Keratinocyte (primary cell): Measurements from ENCODE around the gene ADPRS. TPM values are rescaled to one million over a fixed set of nuclear protein-coding genes. Genes with fewer than 3 reads are reported as not detected.

Experiments used
- DNase-seq: peaks from one replicate; pipeline ENCODE4 v3.0.0-alpha.2; 2011; ENCODE audit warnings: low read depth, missing footprints, low spot score
- FAIRE-seq: peaks from 2 replicates; lab custom pipeline; 2011; peaks lifted over from hg19 to GRCh38; lab: Jason Lieb, UNC
- H2AFZ ChIP-seq: 2 replicates; pipeline ENCODE4 v1.6.0; 2012; ENCODE audit warnings: low read length, control low read depth, inconsistent platforms; ENCODE audit not compliant: control insufficient read depth
- H3K27ac ChIP-seq: 2 replicates; pipeline ENCODE4 v1.5.1; 2011; ENCODE audit warnings: low read length; ENCODE audit not compliant: control insufficient read depth, insufficient read depth
- H3K27me3 ChIP-seq: 3 replicates; pipeline ENCODE4 v1.6.0; 2011; ENCODE audit warnings: low read length; ENCODE audit not compliant: control insufficient read depth, insufficient read depth; ENCODE audit errors: extremely low read depth
- H3K36me3 ChIP-seq, 2 experiments: 2 replicates in 1 of 2; 3 replicates in 1 of 2; pipeline ENCODE4 v1.5.1; 2011; ENCODE audit warnings: low read length in 2 of 2, mild to moderate bottlenecking in 1 of 2; ENCODE audit not compliant: control insufficient read depth in 2 of 2, insufficient read depth in 2 of 2; ENCODE audit errors: extremely low read depth in 1 of 2
- H3K4me1 ChIP-seq: 3 replicates; pipeline ENCODE4 v1.5.1; 2011; ENCODE audit warnings: low read length; ENCODE audit not compliant: control insufficient read depth, insufficient read depth; ENCODE audit errors: extremely low read depth
- H3K4me2 ChIP-seq: 3 replicates; pipeline ENCODE4 v1.6.0; 2011; ENCODE audit warnings: low read depth, low read length; ENCODE audit not compliant: control insufficient read depth, insufficient read depth; ENCODE audit errors: extremely low read depth
- H3K4me3 ChIP-seq, 3 experiments: fragments of 200-600 bp in 1 of 3; sonication (generic) in 1 of 3; 2 replicates in 2 of 3; 3 replicates in 1 of 3; pipeline ENCODE4 v1.5.1; 2011 to 2016; ENCODE audit warnings: low read length in 3 of 3, mild to moderate bottlenecking in 3 of 3, control low read depth in 2 of 3, inconsistent platforms in 1 of 3, low read depth in 1 of 3, mixed read lengths in 1 of 3, mixed run types in 1 of 3, moderate library complexity in 1 of 3; ENCODE audit not compliant: control insufficient read depth in 2 of 3, insufficient read depth in 2 of 3; ENCODE audit errors: extremely low read depth in 1 of 3
- H3K79me2 ChIP-seq: 2 replicates; pipeline ENCODE4 v1.6.0; 2012; ENCODE audit warnings: low read length; ENCODE audit not compliant: control insufficient read depth, insufficient read depth
- H3K9ac ChIP-seq: 3 replicates; pipeline ENCODE4 v1.6.0; 2011; ENCODE audit warnings: low read length; ENCODE audit not compliant: control insufficient read depth, insufficient read depth; ENCODE audit errors: extremely low read depth
- H3K9me1 ChIP-seq: 3 replicates; pipeline ENCODE4 v1.6.0; 2011; ENCODE audit warnings: low read length; ENCODE audit not compliant: control insufficient read depth, insufficient read depth; ENCODE audit errors: extremely low read depth
- H3K9me3 ChIP-seq: 2 replicates; pipeline ENCODE4 v1.5.1; 2012; ENCODE audit warnings: low read depth, low read length; ENCODE audit not compliant: control insufficient read depth
- H4K20me1 ChIP-seq: 3 replicates; pipeline ENCODE4 v1.6.0; 2011; ENCODE audit warnings: low read length; ENCODE audit not compliant: control insufficient read depth, insufficient read depth; ENCODE audit errors: extremely low read depth
- EZH2 ChIP-seq: IDR thresholded peaks from one replicate; pipeline ENCODE4 v1.6.1; 2012; ENCODE audit warnings: inconsistent platforms, mild to moderate bottlenecking, low read length, moderate library complexity
- dilution Hi-C: fragments of 300-500 bp; cut with MboI; formaldehyde crosslinking; loops from one replicate; pipeline ENCODE4 v1.7.0; 2020; ENCODE audit warnings: low sequenced_read_pairs; ENCODE audit not compliant: extremely low pct_ligation_motif_present
- polyA plus RNA-seq, 5 experiments: library from polyadenylated mRNA; depleted of rRNA in 3 of 5; stranded (reverse) in 3 of 5; stranded (forward) in 1 of 5; unstranded in 1 of 5; fragments of >200 nt; gene quantifications; 1 replicate in 1 of 5; 2 replicates in 3 of 5; 3 replicates in 1 of 5; pipeline versions ENCODE4 v1.2.1 to v1.2.3, GENCODE V29; 2011 to 2012; ENCODE audit warnings: missing spikeins in 2 of 5, low read depth in 1 of 5, low replicate concordance in 1 of 5
- TF ChIP-seq, protein P1 (sequence below), 3 experiments: IDR thresholded peaks in 1 of 3; conservative IDR thresholded peaks in 1 of 3; optimal IDR thresholded peaks in 1 of 3; 2 replicates in 2 of 3; 3 replicates in 1 of 3; pipeline versions ENCODE3 to v1.5.1; 2011; ENCODE audit warnings: low read length in 3 of 3, mild to moderate bottlenecking in 3 of 3, moderate library complexity in 2 of 3, control low read depth in 1 of 3, inconsistent platforms in 1 of 3; ENCODE audit not compliant: insufficient read depth in 2 of 3; ENCODE audit errors: extremely low read depth in 1 of 3

ADPRS gene
- polyA plus RNA-seq, 1 donor (not counting 4 experiments of a cell fraction or from before 2014, with no cell fraction given) = 33.1 TPM

GRCh38 chr1:36122062-36123030 lies 33.7 kb downstream of the ADPRS start:
- no peak for DNase-seq
- dilution Hi-C loops = no loop called here

DNA sequence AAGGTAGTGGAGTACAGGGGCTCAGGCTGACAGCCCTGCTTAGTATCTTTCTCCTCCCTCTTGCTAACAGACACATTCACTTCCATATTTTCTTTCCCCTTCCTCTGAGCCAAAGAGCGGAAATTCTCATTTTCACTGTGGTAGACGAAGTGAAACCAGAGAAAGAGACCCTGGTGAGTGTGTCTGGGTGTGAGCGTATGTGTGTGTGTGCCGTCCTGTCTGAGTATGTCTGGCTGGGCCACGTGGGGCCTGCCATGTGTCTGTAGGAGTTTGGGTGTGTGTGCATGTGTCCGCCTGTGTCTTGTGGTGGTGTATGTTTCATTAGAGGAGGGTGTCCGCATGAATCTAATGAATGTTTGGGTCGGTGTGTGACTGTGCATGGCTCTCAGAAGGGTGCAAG lies 34.7 kb downstream of the ADPRS start:
- DNase-seq = no peak
- Histone ChIP-seq H4K20me1 (no peaks in the 10 kb centered on the region), H3K9me3 (no peaks in the 10 kb centered on the region), H3K36me3 (no peaks in the 10 kb centered on the region), H3K79me2 (no peaks in the 10 kb centered on the region), H3K27me3 (peaks cover 28% of the 10 kb centered on the region), H2AFZ (no peak overlapping the region), H3K9me1 (no peaks in the 10 kb centered on the region), H3K4me3 (no peak overlapping the region), H3K9ac (no peak overlapping the region), H3K4me1 (peaks cover 7% of the 10 kb centered on the region), H3K4me2 (no peak overlapping the region), H3K27ac (no peak overlapping the region)
- dilution Hi-C loops = no loop called here
- TF ChIP-seq EZH2 = no peak
- TF ChIP-seq, protein P1, sequence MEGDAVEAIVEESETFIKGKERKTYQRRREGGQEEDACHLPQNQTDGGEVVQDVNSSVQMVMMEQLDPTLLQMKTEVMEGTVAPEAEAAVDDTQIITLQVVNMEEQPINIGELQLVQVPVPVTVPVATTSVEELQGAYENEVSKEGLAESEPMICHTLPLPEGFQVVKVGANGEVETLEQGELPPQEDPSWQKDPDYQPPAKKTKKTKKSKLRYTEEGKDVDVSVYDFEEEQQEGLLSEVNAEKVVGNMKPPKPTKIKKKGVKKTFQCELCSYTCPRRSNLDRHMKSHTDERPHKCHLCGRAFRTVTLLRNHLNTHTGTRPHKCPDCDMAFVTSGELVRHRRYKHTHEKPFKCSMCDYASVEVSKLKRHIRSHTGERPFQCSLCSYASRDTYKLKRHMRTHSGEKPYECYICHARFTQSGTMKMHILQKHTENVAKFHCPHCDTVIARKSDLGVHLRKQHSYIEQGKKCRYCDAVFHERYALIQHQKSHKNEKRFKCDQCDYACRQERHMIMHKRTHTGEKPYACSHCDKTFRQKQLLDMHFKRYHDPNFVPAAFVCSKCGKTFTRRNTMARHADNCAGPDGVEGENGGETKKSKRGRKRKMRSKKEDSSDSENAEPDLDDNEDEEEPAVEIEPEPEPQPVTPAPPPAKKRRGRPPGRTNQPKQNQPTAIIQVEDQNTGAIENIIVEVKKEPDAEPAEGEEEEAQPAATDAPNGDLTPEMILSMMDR (optimal IDR thresholded peaks at IDR 0.05 in 1 of 3, IDR thresholded peaks at IDR 0.05 in 1 of 3, conservative IDR thresholded peaks at IDR 0.05 in 1 of 3; ENCODE audit: extremely low read depth in 1 of 3, insufficient read depth in 2 of 3, low read length in 3 of 3) = no peak
- FAIRE-seq = no peak

More at GRCh38 chr1:36122062-36123030, 33.7 kb downstream of the ADPRS start:
- H3K27ac ChIP-seq = no peak overlapping the region
- no peak for FAIRE-seq
- H3K9ac ChIP-seq = no peak overlapping the region
- no peak overlapping the region for H3K4me3 ChIP-seq
- no peak overlapping the region for H3K4me2 ChIP-seq
- peaks cover 28% of the 10 kb centered on the region for H3K27me3 ChIP-seq
- no peaks in the 10 kb centered on the region for H4K20me1 ChIP-seq
- H3K9me1 ChIP-seq = no peaks in the 10 kb centered on the region
- peaks cover 4% of the 10 kb centered on the region for H3K4me1 ChIP-seq
- TF ChIP-seq EZH2 = no peak
- TF ChIP-seq, protein P1 (optimal IDR thresholded peaks at IDR 0.05 in 1 of 3, IDR thresholded peaks at IDR 0.05 in 1 of 3, conservative IDR thresholded peaks at IDR 0.05 in 1 of 3; ENCODE audit: extremely low read depth in 1 of 3, insufficient read depth in 2 of 3, low read length in 3 of 3) = no peak
- H3K36me3 ChIP-seq = no peaks in the 10 kb centered on the region
- H3K79me2 ChIP-seq = no peaks in the 10 kb centered on the region
- no peak overlapping the region for H2AFZ ChIP-seq
- no peaks in the 10 kb centered on the region for H3K9me3 ChIP-seq
